ENCODE data around the gene PTPRG. TPM values are rescaled to one million over a fixed set of nuclear protein-coding genes. Genes with fewer than 3 reads are reported as not detected.

The PTPRG gene
- total and polyA plus RNA-seq, 2 of the 13 experiments (the other 11 are each of a cell fraction or from before 2014, with no cell fraction given): 8.0 to 25.3 TPM

- Histone ChIP-seq H3K9ac (ENCODE audit: insufficient read depth, low read depth, low read length) (no peak overlapping the region), H3K27ac (ENCODE audit: extremely low read length, insufficient read depth, low read length) (no peak overlapping the region), H3K79me2 (ENCODE audit: insufficient read depth, low read length) (no peaks in the 10 kb centered on the region), H3K4me3 (replicated peaks in 1 of 3; ENCODE audit: insufficient read depth in 1 of 3, low read depth in 2 of 3, low read length in 3 of 3) (no peak overlapping the region), H3K36me3 (replicated peaks in 1 of 2; ENCODE audit: control insufficient read depth in 1 of 2, insufficient read depth in 2 of 2, low read length in 2 of 2) (peaks cover 10 to 19% of the 10 kb centered on the region in 2 experiments; a peak in 2 of 5 replicates), H3K4me2 (ENCODE audit: low read depth, low read length) (no peak overlapping the region), H2AFZ (ENCODE audit: low read length) (no peak overlapping the region), H4K20me1 (ENCODE audit: insufficient read depth, low read length) (no peaks in the 10 kb centered on the region), H3K27me3 (ENCODE audit: control insufficient read depth in 1 of 2, insufficient read depth in 2 of 2, low read length in 2 of 2) (no peaks in the 10 kb centered on the region), H3K4me1 (ENCODE audit: insufficient read depth, low read length) (no peaks in the 10 kb centered on the region), H3K9me3 (ENCODE audit: low read length) (no peaks in the 10 kb centered on the region)
- ATAC-seq (no peak), FAIRE-seq (no peak), DNase-seq (ENCODE audit: low spot score) (no peak)
- ChIA-PET POLR2A (no interaction called here), CTCF (ENCODE audit: low intra/inter-chr PET ratio, low total read pairs) (no interaction called here)
- intact Hi-C loops (cut with micrococcal nuclease; ENCODE audit: unreplicated experiment) (no loop called here), in situ Hi-C loops (cut with HindIII; ENCODE audit: extremely low pct_ligation_motif_present, low pct_unique_long_range_greater_than_20kb) (no loop called here)
- WGBS (ENCODE audit: low lambda C conversion rate): 98% methylated on average over 2 of the region's 2 CpGs
- no TSS peak for BruUV-seq (replicated peaks)
- TF ChIP-seq ZFP41 (CRISPR knock-in tag; IDR thresholded peaks at IDR 0.05; ENCODE audit: borderline replicate concordance): no peak
- no peak for TF ChIP-seq REXO4 (CRISPR knock-in tag; IDR thresholded peaks at IDR 0.05; ENCODE audit: borderline replicate concordance)
- TF ChIP-seq MBD4 (IDR thresholded peaks at IDR 0.05; ENCODE audit: borderline replicate concordance, low read length): no peak
- no peak for TF ChIP-seq ZNF20 (CRISPR knock-in tag; IDR thresholded peaks at IDR 0.05)
- no peak for TF ChIP-seq ZFP90 (CRISPR knock-in tag; IDR thresholded peaks at IDR 0.05; ENCODE audit: borderline replicate concordance)
- TF ChIP-seq ZKSCAN1 (IDR thresholded peaks at IDR 0.05; ENCODE audit: low read length): no peak
Measured at GRCh38 chr3:62225051-62225450, 663.7 kb downstream of the PTPRG start.

DNA sequence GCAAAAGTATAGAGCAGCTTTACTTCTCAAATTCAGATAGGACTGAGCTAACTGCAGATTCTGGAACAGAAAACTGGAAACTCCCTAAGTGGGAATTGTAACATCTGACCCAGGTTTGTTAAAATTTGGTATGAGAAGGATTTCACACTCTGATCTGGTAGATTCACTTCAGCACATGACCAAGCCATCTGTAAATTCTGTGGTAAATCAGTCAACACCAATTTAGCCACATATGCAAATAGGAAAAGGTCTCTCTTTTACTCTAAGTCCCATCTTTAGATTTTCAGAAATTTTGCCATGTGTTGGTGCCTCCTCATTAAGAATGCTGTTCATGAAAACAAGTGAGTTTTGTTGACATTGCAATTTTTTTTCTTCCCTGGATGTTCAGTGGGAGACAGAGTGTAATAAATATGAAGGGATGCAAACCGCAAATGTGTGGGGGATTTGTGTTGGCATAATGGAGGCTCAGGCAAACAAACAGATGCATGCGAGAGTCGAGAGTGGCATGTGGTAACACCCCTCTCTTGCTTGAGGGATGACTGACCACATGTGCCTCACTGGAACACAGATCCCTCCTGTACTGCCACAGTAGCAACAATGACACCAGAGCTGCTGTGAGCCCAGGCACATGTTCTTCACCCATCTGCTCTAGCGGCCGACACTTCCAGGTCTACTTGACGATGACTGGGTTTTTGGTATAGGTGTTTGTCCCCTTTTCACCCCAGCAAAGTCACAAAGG is 665.4 kb downstream of the PTPRG start:
- no TSS peak for BruUV-seq (replicated peaks)
- H3K4me1 ChIP-seq (ENCODE audit: insufficient read depth, low read length): no peaks in the 10 kb centered on the region
- H3K4me3 ChIP-seq (replicated peaks in 1 of 3; ENCODE audit: insufficient read depth in 1 of 3, low read depth in 2 of 3, low read length in 3 of 3): no peak overlapping the region
- in situ Hi-C loops (cut with HindIII; ENCODE audit: extremely low pct_ligation_motif_present, low pct_unique_long_range_greater_than_20kb): no loop called here
- no peak overlapping the region for H3K4me2 ChIP-seq (ENCODE audit: low read depth, low read length)
- H3K79me2 ChIP-seq (ENCODE audit: insufficient read depth, low read length): no peaks in the 10 kb centered on the region
- H3K27me3 ChIP-seq (ENCODE audit: control insufficient read depth in 1 of 2, insufficient read depth in 2 of 2, low read length in 2 of 2): no peaks in the 10 kb centered on the region
- no peak overlapping the region for H3K9ac ChIP-seq (ENCODE audit: insufficient read depth, low read depth, low read length)
- DNase-seq (ENCODE audit: low spot score): no peak
- intact Hi-C loops (cut with micrococcal nuclease; ENCODE audit: unreplicated experiment): no loop called here
- no peak overlapping the region for H2AFZ ChIP-seq (ENCODE audit: low read length)
- WGBS (ENCODE audit: low lambda C conversion rate): 99% methylated on average over 6 of the region's 6 CpGs
- H3K9me3 ChIP-seq (ENCODE audit: low read length): no peaks in the 10 kb centered on the region
- ChIA-PET POLR2A (no interaction called here), CTCF (ENCODE audit: low intra/inter-chr PET ratio, low total read pairs) (no interaction called here)
- no peak for FAIRE-seq
- H4K20me1 ChIP-seq (ENCODE audit: insufficient read depth, low read length): no peaks in the 10 kb centered on the region
- H3K36me3 ChIP-seq (replicated peaks in 1 of 2; ENCODE audit: control insufficient read depth in 1 of 2, insufficient read depth in 2 of 2, low read length in 2 of 2): peaks cover 7 to 8% of the 10 kb centered on the region in 2 experiments; a peak in 2 of 5 replicates
- ATAC-seq: no peak
- no peak overlapping the region for H3K27ac ChIP-seq (ENCODE audit: extremely low read length, insufficient read depth, low read length)
- no peak for TF ChIP-seq HOXA3 (CRISPR knock-in tag; IDR thresholded peaks at IDR 0.05)
- TF ChIP-seq MAFF (IDR thresholded peaks at IDR 0.05; ENCODE audit: low read depth, low read length): peak; percentile 82
- TF ChIP-seq, protein P1, sequence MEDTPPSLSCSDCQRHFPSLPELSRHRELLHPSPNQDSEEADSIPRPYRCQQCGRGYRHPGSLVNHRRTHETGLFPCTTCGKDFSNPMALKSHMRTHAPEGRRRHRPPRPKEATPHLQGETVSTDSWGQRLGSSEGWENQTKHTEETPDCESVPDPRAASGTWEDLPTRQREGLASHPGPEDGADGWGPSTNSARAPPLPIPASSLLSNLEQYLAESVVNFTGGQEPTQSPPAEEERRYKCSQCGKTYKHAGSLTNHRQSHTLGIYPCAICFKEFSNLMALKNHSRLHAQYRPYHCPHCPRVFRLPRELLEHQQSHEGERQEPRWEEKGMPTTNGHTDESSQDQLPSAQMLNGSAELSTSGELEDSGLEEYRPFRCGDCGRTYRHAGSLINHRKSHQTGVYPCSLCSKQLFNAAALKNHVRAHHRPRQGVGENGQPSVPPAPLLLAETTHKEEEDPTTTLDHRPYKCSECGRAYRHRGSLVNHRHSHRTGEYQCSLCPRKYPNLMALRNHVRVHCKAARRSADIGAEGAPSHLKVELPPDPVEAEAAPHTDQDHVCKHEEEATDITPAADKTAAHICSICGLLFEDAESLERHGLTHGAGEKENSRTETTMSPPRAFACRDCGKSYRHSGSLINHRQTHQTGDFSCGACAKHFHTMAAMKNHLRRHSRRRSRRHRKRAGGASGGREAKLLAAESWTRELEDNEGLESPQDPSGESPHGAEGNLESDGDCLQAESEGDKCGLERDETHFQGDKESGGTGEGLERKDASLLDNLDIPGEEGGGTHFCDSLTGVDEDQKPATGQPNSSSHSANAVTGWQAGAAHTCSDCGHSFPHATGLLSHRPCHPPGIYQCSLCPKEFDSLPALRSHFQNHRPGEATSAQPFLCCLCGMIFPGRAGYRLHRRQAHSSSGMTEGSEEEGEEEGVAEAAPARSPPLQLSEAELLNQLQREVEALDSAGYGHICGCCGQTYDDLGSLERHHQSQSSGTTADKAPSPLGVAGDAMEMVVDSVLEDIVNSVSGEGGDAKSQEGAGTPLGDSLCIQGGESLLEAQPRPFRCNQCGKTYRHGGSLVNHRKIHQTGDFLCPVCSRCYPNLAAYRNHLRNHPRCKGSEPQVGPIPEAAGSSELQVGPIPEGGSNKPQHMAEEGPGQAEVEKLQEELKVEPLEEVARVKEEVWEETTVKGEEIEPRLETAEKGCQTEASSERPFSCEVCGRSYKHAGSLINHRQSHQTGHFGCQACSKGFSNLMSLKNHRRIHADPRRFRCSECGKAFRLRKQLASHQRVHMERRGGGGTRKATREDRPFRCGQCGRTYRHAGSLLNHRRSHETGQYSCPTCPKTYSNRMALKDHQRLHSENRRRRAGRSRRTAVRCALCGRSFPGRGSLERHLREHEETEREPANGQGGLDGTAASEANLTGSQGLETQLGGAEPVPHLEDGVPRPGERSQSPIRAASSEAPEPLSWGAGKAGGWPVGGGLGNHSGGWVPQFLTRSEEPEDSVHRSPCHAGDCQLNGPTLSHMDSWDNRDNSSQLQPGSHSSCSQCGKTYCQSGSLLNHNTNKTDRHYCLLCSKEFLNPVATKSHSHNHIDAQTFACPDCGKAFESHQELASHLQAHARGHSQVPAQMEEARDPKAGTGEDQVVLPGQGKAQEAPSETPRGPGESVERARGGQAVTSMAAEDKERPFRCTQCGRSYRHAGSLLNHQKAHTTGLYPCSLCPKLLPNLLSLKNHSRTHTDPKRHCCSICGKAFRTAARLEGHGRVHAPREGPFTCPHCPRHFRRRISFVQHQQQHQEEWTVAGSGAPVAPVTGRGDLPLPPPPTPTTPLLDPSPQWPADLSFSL (CRISPR knock-in tag; IDR thresholded peaks at IDR 0.05): no peak
- TF ChIP-seq ZFP37 (CRISPR knock-in tag; IDR thresholded peaks at IDR 0.05; ENCODE audit: borderline replicate concordance): no peak
- no peak for TF ChIP-seq GZF1 (CRISPR knock-in tag; IDR thresholded peaks at IDR 0.05)

Data from HepG2 (cell line).